ENCODE results near the gene TSEN2. TPM values are rescaled to one million over a fixed set of nuclear protein-coding genes. Genes with fewer than 3 reads are reported as not detected.
"Not testable (repeated sequence)": the region's sequence is repeated elsewhere in the genome, so short reads cannot be mapped to it uniquely, and the experiment has no call there.

TSEN2 gene
- polyA plus RNA-seq, 5 donors: 18.8 to 24.9 (median 23.9) TPM

GRCh38 chr3:12503126-12503957 lies 19.1 kb downstream of the TSEN2 start:
- no peak for DNase-seq

- no peak for DNase-seq
Measured at GRCh38 chr3:12506201-12506709, 22.0 kb downstream of the TSEN2 start.

GRCh38 chr3:12507591-12508281 lies 23.5 kb downstream of the TSEN2 start:
- peak; percentile 67 to 77 for DNase-seq

- no peak for DNase-seq
Measured at GRCh38 chr3:12508291-12508700, 24.0 kb downstream of the TSEN2 start.

GRCh38 chr3:12509466-12509865 lies 25.2 kb downstream of the TSEN2 start:
- no peak for DNase-seq

GRCh38 chr3:12512534-12513118 lies 28.3 kb downstream of the TSEN2 start:
- DNase-seq: no peak

- DNase-seq: no peak
Measured at GRCh38 chr3:12513694-12514446, 29.6 kb downstream of the TSEN2 start.

GRCh38 chr3:12515631-12516030 lies 31.4 kb downstream of the TSEN2 start:
- no peak for DNase-seq

GRCh38 chr3:12516873-12517272 lies 32.6 kb downstream of the TSEN2 start:
- DNase-seq: no peak

- no peak for DNase-seq
Measured at GRCh38 chr3:12518261-12519028, 34.2 kb downstream of the TSEN2 start.

GRCh38 chr3:12521010-12521409 lies 36.7 kb downstream of the TSEN2 start:
- no peak for DNase-seq

GRCh38 chr3:12522721-12523120 lies 38.4 kb downstream of the TSEN2 start:
- no peak for DNase-seq

- DNase-seq: no peak
Measured at GRCh38 chr3:12527757-12528143, 43.5 kb downstream of the TSEN2 start.

- DNase-seq: no peak
Measured at GRCh38 chr3:12532182-12532581, 47.9 kb downstream of the TSEN2 start.

GRCh38 chr3:12536423-12536822 lies 52.1 kb downstream of the TSEN2 start:
- no peak for DNase-seq

GRCh38 chr3:12541625-12542024 lies 57.3 kb downstream of the TSEN2 start:
- DNase-seq: no peak

GRCh38 chr3:12543497-12543896 lies 59.2 kb downstream of the TSEN2 start:
- DNase-seq: not testable (repeated sequence)

- no peak for DNase-seq
Measured at GRCh38 chr3:12544652-12545472, 60.6 kb downstream of the TSEN2 start.

- no peak for DNase-seq
Measured at GRCh38 chr3:12545473-12545791, 61.2 kb downstream of the TSEN2 start, which contains the start of gene MKRN2OS. Gene MKRN2OS, minus strand, starts transcription at chr3:12545499. Its CDS starts 35 bp downstream, at chr3:12545464.
